Fibroblast of mammary gland (primary cell): Measurements from ENCODE around the gene TPST2.

Experiments used
- DNase-seq: peaks from one replicate; pipeline ENCODE4 v3.0.0-alpha.2; 2010; ENCODE audit warnings: low read depth
- H3K4me3 ChIP-seq: 2 replicates; pipeline ENCODE4 v1.5.1; 2011; ENCODE audit warnings: low read depth, mild to moderate bottlenecking, low read length, moderate library complexity; ENCODE audit not compliant: control insufficient read depth
- CTCF ChIP-seq: conservative IDR thresholded peaks from 2 replicates; pipeline ENCODE4 v1.5.1; 2011; ENCODE audit warnings: low read depth, low read length, inconsistent platforms; ENCODE audit not compliant: control insufficient read depth, insufficient read depth

TPST2 gene

GRCh38 chr22:26522592-26522991 lies 67.3 kb downstream of the TPST2 start:
- DNase-seq, result no peak
- H3K4me3 ChIP-seq, result no peak overlapping the region
- no peak for TF ChIP-seq CTCF

- DNase-seq, result no peak
- no peak for TF ChIP-seq CTCF
- no peak overlapping the region for H3K4me3 ChIP-seq
Observed at GRCh38 chr22:26522012-26522411, 67.9 kb downstream of the TPST2 start.

- no peak overlapping the region for H3K4me3 ChIP-seq
- no peak for TF ChIP-seq CTCF
- DNase-seq, result no peak
Observed at GRCh38 chr22:26517429-26517828, 72.5 kb downstream of the TPST2 start.

GRCh38 chr22:26516503-26516902 lies 73.4 kb downstream of the TPST2 start:
- TF ChIP-seq CTCF, result no peak
- no peak for DNase-seq
- H3K4me3 ChIP-seq, result no peak overlapping the region

GRCh38 chr22:26515931-26516330 lies 74.0 kb downstream of the TPST2 start:
- TF ChIP-seq CTCF, result no peak
- DNase-seq, result no peak
- H3K4me3 ChIP-seq, result no peak overlapping the region

GRCh38 chr22:26514419-26515161 lies 75.3 kb downstream of the TPST2 start:
- H3K4me3 ChIP-seq, result no peak overlapping the region
- TF ChIP-seq CTCF, result no peak
- DNase-seq, result no peak

- no peak for TF ChIP-seq CTCF
- DNase-seq, result no peak
- no peak overlapping the region for H3K4me3 ChIP-seq
Observed at GRCh38 chr22:26513838-26514237, 76.1 kb downstream of the TPST2 start.
